MM.1S (cell line): Measurements from ENCODE around the gene TEX2.
"Not testable (repeated sequence)": the region's sequence is repeated elsewhere in the genome, so short reads cannot be mapped to it uniquely, and the experiment has no call there.

ENCODE experiments used
- DNase-seq: peaks from one replicate; pipeline ENCODE4 v3.0.0-alpha.2; 2015
- H2AFZ ChIP-seq: fragments of 300-600 bp; sonication (generic); 2 replicates; pipeline ENCODE4 v1.6.0; 2016; ENCODE audit warnings: antibody characterized with exemption, low read length
- H3F3A ChIP-seq: fragments of 300-600 bp; sonication (generic); 2 replicates; pipeline ENCODE4 v1.6.1; 2016; ENCODE audit warnings: mild to moderate bottlenecking, antibody characterized with exemption, low read length, moderate library complexity, mixed read lengths; ENCODE audit not compliant: insufficient read depth
- H3K27ac ChIP-seq: fragments of 300-600 bp; sonication (generic); 2 replicates; pipeline ENCODE4 v1.5.1; 2016; ENCODE audit warnings: mild to moderate bottlenecking, low read length
- H3K27me3 ChIP-seq: fragments of 300-600 bp; sonication (generic); replicated peaks from 2 replicates; pipeline ENCODE4 v1.6.0; 2016; ENCODE audit warnings: low read length; ENCODE audit not compliant: insufficient read depth
- H3K36me3 ChIP-seq: fragments of 300-600 bp; sonication (generic); replicated peaks from 2 replicates; pipeline ENCODE4 v1.6.1; 2016; ENCODE audit warnings: mild to moderate bottlenecking, low read length, mixed read lengths; ENCODE audit not compliant: insufficient read depth
- H3K4me1 ChIP-seq: fragments of 300-600 bp; sonication (generic); 2 replicates; pipeline ENCODE4 v1.6.1; 2016; ENCODE audit warnings: low read length, mixed read lengths
- H3K4me2 ChIP-seq: fragments of 300-600 bp; sonication (generic); 2 replicates; pipeline ENCODE4 v1.6.0; 2016; ENCODE audit warnings: low read depth, low read length
- H3K4me3 ChIP-seq: fragments of 300-600 bp; sonication (generic); 2 replicates; pipeline ENCODE4 v1.5.1; 2016; ENCODE audit warnings: low read length, mixed read lengths
- H3K79me2 ChIP-seq: fragments of 300-600 bp; sonication (generic); 2 replicates; pipeline ENCODE4 v1.6.1; 2016; ENCODE audit warnings: mixed run types, low read length, mixed read lengths
- H3K9ac ChIP-seq: fragments of 300-600 bp; sonication (generic); 2 replicates; pipeline ENCODE4 v1.6.1; 2016; ENCODE audit warnings: low read length, mixed read lengths
- H3K9me2 ChIP-seq: fragments of 300-600 bp; sonication (generic); replicated peaks from 2 replicates; pipeline ENCODE4 v1.6.1; 2016; ENCODE audit warnings: mild to moderate bottlenecking, low read length, mixed read lengths; ENCODE audit not compliant: insufficient read depth
- H3K9me3 ChIP-seq: fragments of 300-600 bp; sonication (generic); replicated peaks from 2 replicates; pipeline ENCODE4 v1.6.1; 2016; ENCODE audit warnings: mild to moderate bottlenecking, low read length, mixed read lengths; ENCODE audit not compliant: insufficient read depth
- H4K20me1 ChIP-seq: fragments of 300-600 bp; sonication (generic); 2 replicates; pipeline ENCODE4 v1.6.1; 2016; ENCODE audit warnings: mild to moderate bottlenecking, low read length, moderate library complexity, mixed read lengths; ENCODE audit not compliant: insufficient read depth
- CTCF ChIP-seq: fragments of 300-600 bp; sonication (generic); IDR thresholded peaks from 2 replicates; pipeline ENCODE4 v1.5.1; 2016; ENCODE audit warnings: antibody characterized with exemption, low read length, mixed read lengths
- EZH2 ChIP-seq: fragments of 300-600 bp; sonication (generic); optimal IDR thresholded peaks from 2 replicates; pipeline ENCODE3; 2017; ENCODE audit warnings: low read depth, mild to moderate bottlenecking, antibody characterized with exemption, low read length, mixed read lengths
- EZH2phosphoT487 ChIP-seq: fragments of 300-600 bp; sonication (generic); IDR thresholded peaks from 2 replicates; pipeline ENCODE4 v1.6.1; 2018; ENCODE audit warnings: antibody characterized with exemption, low read length

Gene TEX2

GRCh38 chr17:64225410-64225809 is 37.6 kb downstream of the TEX2 start:
- H3K4me1 ChIP-seq, result no peaks in the 10 kb centered on the region
- DNase-seq, result no peak
- H3F3A ChIP-seq, result no peaks in the 10 kb centered on the region
- peaks cover 77% of the 10 kb centered on the region for H3K79me2 ChIP-seq
- no peak overlapping the region for H3K27ac ChIP-seq
- H4K20me1 ChIP-seq, result no peaks in the 10 kb centered on the region
- H3K9me2 ChIP-seq, result no peaks in the 10 kb centered on the region
- TF ChIP-seq EZH2phosphoT487, result no peak
- H3K9ac ChIP-seq, result no peak overlapping the region
- H3K27me3 ChIP-seq, result no peaks in the 10 kb centered on the region
- H3K4me3 ChIP-seq, result no peak overlapping the region
- H2AFZ ChIP-seq, result no peak overlapping the region
- H3K4me2 ChIP-seq, result no peak overlapping the region
- H3K9me3 ChIP-seq, result no peaks in the 10 kb centered on the region
- no peaks in the 10 kb centered on the region for H3K36me3 ChIP-seq

DNA sequence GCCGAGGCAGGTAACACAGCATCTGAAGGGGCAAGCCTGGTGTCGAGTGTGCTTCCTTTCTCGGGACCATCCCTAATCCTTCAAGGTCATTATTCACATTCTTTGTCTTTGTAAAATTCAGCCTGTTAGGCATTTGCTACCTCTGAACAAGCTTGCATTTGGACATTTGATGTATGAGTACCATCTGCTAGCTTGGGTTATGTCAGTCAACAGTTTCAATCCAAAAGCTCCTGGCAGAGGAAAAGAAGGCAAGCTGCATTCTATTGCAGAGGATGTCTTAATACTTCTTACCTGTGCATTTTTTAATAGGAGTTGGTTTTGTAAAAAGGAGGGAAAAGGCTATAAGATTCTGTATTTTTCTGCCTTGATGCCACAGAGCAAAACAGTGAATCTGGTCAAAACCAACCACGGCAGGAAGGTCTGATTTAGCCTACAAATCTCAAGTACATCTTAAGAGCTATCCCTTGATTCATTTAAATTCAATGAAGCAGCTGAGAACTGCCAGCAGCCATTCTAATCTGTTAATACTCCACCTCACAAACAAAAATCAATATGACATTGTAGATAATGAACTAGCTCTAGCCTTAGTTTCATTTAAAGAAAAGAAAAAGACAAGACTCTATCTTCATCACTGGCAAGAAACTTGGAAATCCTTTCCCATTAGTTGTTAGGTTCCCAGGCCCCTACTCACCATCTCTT is 39.0 kb downstream of the TEX2 start:
- H3K4me2 ChIP-seq, result no peak overlapping the region
- no peak for DNase-seq
- H3K36me3 ChIP-seq, result no peaks in the 10 kb centered on the region
- TF ChIP-seq EZH2phosphoT487, result no peak
- TF ChIP-seq CTCF, result no peak
- no peak for TF ChIP-seq EZH2
- H3K9ac ChIP-seq, result no peak overlapping the region
- no peak overlapping the region for H3K27ac ChIP-seq
- H2AFZ ChIP-seq, result no peak overlapping the region
- H3K4me3 ChIP-seq, result no peak overlapping the region
- no peaks in the 10 kb centered on the region for H4K20me1 ChIP-seq
- no peaks in the 10 kb centered on the region for H3K4me1 ChIP-seq
- no peaks in the 10 kb centered on the region for H3F3A ChIP-seq
- H3K79me2 ChIP-seq, result peaks cover 75% of the 10 kb centered on the region
- H3K9me3 ChIP-seq, result no peaks in the 10 kb centered on the region
- H3K27me3 ChIP-seq, result no peaks in the 10 kb centered on the region
- no peaks in the 10 kb centered on the region for H3K9me2 ChIP-seq

DNA sequence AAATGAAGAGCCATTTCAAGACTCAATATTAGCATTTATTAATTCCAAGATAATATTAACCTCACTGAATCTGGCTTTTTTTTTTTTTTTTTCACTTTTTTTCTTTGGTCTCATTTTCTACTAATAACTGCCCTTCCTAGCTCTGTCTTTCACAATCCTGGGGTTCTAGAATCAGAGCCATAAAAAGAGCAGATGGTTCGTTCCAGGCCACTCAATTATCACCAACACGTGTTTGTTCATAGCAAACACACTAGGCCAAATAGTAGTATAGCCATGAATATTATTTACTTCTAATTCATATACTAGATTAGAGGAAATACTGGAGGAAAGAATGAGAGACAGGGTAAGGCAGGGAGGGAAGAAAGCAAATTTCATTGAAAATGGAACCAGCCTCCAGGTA is 39.8 kb downstream of the TEX2 start:
- no peaks in the 10 kb centered on the region for H3K9me2 ChIP-seq
- no peaks in the 10 kb centered on the region for H3F3A ChIP-seq
- no peaks in the 10 kb centered on the region for H3K9me3 ChIP-seq
- H3K36me3 ChIP-seq, result no peaks in the 10 kb centered on the region
- no peak for DNase-seq
- no peak overlapping the region for H3K9ac ChIP-seq
- H4K20me1 ChIP-seq, result no peaks in the 10 kb centered on the region
- peaks cover 74% of the 10 kb centered on the region for H3K79me2 ChIP-seq
- no peak overlapping the region for H3K4me3 ChIP-seq
- no peak overlapping the region for H2AFZ ChIP-seq
- H3K27ac ChIP-seq, result no peak overlapping the region
- no peaks in the 10 kb centered on the region for H3K27me3 ChIP-seq
- no peak overlapping the region for H3K4me2 ChIP-seq
- H3K4me1 ChIP-seq, result no peaks in the 10 kb centered on the region
- no peak for TF ChIP-seq EZH2
- no peak for TF ChIP-seq EZH2phosphoT487

- no peak overlapping the region for H3K4me3 ChIP-seq
- no peak overlapping the region for H2AFZ ChIP-seq
- no peaks in the 10 kb centered on the region for H3F3A ChIP-seq
- no peak overlapping the region for H3K27ac ChIP-seq
- H3K9me3 ChIP-seq, result no peaks in the 10 kb centered on the region
- no peak for DNase-seq
- no peak overlapping the region for H3K4me2 ChIP-seq
- H3K27me3 ChIP-seq, result no peaks in the 10 kb centered on the region
- peaks cover 79% of the 10 kb centered on the region for H3K79me2 ChIP-seq
- H4K20me1 ChIP-seq, result no peaks in the 10 kb centered on the region
- TF ChIP-seq EZH2 (no peak), EZH2phosphoT487 (no peak), CTCF (no peak)
- H3K9me2 ChIP-seq, result no peaks in the 10 kb centered on the region
- H3K9ac ChIP-seq, result no peak overlapping the region
- no peaks in the 10 kb centered on the region for H3K36me3 ChIP-seq
- H3K4me1 ChIP-seq, result no peaks in the 10 kb centered on the region
Observed at GRCh38 chr17:64221679-64222078, 41.4 kb downstream of the TEX2 start.

DNA sequence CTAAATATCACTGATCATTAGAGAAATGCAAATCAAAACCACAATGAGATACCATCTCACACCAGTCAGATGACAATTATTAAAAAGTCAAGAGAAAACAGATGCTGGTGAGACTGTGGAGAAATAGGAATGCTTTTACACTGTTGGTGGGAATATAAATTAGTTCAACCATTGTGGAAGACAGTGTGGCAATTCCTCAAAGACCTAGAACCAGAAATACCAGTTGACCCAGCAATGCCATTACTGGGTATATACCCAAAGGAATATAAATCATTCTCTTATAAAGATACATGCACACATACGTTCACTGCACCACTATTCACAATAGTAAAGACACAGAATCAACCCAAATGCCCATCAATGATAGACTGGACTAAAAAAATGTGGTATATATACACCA is 42.5 kb downstream of the TEX2 start:
- H3K4me3 ChIP-seq, DNase-seq, H3K36me3 ChIP-seq, H3K9me2 ChIP-seq, H3K27me3 ChIP-seq, H3K9me3 ChIP-seq, H2AFZ ChIP-seq, H3F3A ChIP-seq, H3K9ac ChIP-seq, H3K27ac ChIP-seq, H4K20me1 ChIP-seq, H3K4me1 ChIP-seq, H3K4me2 ChIP-seq: not testable (repeated sequence)
- peaks cover 80% of the 10 kb centered on the region for H3K79me2 ChIP-seq
